Measurements from ENCODE around the gene RYR2.

DNA sequence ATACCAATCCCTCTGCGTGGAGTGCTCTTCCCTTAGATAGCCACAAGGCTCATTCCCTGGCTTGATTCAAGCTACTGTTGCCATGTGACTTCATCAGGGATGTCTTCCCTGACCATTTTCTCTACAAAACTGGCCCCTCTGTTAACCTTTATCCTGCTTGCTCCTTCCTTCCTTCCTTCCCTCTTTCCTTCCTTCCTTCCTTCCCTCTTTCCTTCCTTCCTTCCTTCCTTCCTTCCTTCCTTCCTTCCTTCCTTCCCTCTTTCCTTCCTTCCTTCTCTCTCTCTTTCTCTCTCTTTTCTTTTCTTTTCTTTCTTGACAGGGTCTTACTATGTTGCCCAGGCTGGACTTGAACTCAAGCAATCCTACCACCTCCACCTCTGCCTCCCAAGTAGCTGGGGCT is 6.2 kb upstream of the RYR2 start:
- TF ChIP-seq, protein P1, sequence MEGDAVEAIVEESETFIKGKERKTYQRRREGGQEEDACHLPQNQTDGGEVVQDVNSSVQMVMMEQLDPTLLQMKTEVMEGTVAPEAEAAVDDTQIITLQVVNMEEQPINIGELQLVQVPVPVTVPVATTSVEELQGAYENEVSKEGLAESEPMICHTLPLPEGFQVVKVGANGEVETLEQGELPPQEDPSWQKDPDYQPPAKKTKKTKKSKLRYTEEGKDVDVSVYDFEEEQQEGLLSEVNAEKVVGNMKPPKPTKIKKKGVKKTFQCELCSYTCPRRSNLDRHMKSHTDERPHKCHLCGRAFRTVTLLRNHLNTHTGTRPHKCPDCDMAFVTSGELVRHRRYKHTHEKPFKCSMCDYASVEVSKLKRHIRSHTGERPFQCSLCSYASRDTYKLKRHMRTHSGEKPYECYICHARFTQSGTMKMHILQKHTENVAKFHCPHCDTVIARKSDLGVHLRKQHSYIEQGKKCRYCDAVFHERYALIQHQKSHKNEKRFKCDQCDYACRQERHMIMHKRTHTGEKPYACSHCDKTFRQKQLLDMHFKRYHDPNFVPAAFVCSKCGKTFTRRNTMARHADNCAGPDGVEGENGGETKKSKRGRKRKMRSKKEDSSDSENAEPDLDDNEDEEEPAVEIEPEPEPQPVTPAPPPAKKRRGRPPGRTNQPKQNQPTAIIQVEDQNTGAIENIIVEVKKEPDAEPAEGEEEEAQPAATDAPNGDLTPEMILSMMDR (IDR thresholded peaks at IDR 0.05), result no peak
- TF ChIP-seq POLR2A (IDR thresholded peaks at IDR 0.05), result no peak

Data from heart left ventricle (tissue), 13 donors.